ENCODE results near the gene PWWP2B. TPM values are rescaled to one million over a fixed set of nuclear protein-coding genes. Genes with fewer than 3 reads are reported as not detected.
A peak's percentile ranks its signal among the peaks of the same experiment; 100 is the strongest.

The PWWP2B gene
- total and polyA plus RNA-seq, 9 of the 15 experiments (the other 6 are each of a cell fraction or from before 2014, with no cell fraction given): 0.07 to 9.2 (median 1.6) TPM; not detected in 1

DNA sequence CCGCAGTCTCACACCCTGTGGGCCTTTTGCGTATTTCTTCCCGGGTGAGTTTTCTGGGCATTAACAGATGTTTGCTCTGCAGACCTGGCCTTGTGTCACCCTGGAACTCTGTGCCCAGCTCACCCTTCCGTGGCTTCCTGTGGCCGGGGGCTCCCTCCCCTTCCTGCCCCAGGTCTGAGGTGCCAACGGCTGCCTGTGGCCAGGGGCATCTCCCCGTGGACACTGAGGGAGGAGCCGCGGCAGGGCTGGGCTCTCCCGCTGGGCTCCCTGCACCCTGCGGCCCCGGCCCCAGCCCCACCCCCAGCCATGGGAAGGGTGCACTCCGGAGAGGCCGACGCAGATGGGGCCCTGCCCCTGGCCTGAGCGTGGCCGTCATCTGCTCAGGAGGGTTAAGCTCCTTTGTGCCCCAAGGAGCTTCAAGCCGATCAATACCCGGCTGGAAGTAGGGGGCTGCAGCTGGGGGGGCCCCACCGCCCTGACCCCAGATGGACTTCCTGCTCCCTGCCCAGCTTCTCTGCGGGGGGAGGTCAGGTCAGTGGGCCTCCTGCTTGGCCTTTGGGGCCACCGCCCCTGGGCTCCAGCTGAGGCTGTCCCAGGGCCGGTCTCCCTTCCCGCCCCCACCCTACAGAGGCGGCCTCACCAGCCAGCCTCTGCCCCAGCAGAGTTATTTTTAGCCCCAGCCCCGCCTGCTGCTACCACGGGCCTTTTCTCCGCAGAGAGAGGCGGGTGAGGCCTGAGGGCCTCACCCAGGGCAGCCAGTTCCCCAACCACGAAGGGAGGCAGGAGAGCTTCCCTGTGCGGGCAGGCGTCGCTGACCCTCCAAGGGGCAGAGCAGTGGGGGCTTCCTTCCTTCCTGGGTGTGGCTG is 24.2 kb downstream of the PWWP2B start (continued):
- no peak for TF ChIP-seq ZNF785 (CRISPR knock-in tag; IDR thresholded peaks at IDR 0.05)
- TF ChIP-seq SOX6 (IDR thresholded peaks at IDR 0.05): no peak
- TF ChIP-seq, protein P1, sequence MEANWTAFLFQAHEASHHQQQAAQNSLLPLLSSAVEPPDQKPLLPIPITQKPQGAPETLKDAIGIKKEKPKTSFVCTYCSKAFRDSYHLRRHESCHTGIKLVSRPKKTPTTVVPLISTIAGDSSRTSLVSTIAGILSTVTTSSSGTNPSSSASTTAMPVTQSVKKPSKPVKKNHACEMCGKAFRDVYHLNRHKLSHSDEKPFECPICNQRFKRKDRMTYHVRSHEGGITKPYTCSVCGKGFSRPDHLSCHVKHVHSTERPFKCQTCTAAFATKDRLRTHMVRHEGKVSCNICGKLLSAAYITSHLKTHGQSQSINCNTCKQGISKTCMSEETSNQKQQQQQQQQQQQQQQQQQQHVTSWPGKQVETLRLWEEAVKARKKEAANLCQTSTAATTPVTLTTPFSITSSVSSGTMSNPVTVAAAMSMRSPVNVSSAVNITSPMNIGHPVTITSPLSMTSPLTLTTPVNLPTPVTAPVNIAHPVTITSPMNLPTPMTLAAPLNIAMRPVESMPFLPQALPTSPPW (CRISPR knock-in tag; IDR thresholded peaks at IDR 0.05): peak; percentile 94
- no peak for TF ChIP-seq NKRF (IDR thresholded peaks at IDR 0.05; ENCODE audit: borderline replicate concordance)
- TF ChIP-seq SAFB2 (IDR thresholded peaks at IDR 0.05; ENCODE audit: borderline replicate concordance, low read depth, low read length, severe bottlenecking): no peak
- no peak for TF ChIP-seq GTF3C2 (IDR thresholded peaks at IDR 0.05; ENCODE audit: borderline replicate concordance, extremely low read depth, insufficient read length)
- TF ChIP-seq, protein P2, sequence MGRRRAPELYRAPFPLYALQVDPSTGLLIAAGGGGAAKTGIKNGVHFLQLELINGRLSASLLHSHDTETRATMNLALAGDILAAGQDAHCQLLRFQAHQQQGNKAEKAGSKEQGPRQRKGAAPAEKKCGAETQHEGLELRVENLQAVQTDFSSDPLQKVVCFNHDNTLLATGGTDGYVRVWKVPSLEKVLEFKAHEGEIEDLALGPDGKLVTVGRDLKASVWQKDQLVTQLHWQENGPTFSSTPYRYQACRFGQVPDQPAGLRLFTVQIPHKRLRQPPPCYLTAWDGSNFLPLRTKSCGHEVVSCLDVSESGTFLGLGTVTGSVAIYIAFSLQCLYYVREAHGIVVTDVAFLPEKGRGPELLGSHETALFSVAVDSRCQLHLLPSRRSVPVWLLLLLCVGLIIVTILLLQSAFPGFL (CRISPR knock-in tag; IDR thresholded peaks at IDR 0.05): no peak
- no peak for TF ChIP-seq CGGBP1 (CRISPR knock-in tag; IDR thresholded peaks at IDR 0.05)
- no peak for TF ChIP-seq TGIF2 (CRISPR knock-in tag; IDR thresholded peaks at IDR 0.05)
- no peak for TF ChIP-seq LCOR (CRISPR knock-in tag; IDR thresholded peaks at IDR 0.05)
- no peak for TF ChIP-seq ZNF354B (CRISPR knock-in tag; IDR thresholded peaks at IDR 0.05)
- TF ChIP-seq, protein P3, sequence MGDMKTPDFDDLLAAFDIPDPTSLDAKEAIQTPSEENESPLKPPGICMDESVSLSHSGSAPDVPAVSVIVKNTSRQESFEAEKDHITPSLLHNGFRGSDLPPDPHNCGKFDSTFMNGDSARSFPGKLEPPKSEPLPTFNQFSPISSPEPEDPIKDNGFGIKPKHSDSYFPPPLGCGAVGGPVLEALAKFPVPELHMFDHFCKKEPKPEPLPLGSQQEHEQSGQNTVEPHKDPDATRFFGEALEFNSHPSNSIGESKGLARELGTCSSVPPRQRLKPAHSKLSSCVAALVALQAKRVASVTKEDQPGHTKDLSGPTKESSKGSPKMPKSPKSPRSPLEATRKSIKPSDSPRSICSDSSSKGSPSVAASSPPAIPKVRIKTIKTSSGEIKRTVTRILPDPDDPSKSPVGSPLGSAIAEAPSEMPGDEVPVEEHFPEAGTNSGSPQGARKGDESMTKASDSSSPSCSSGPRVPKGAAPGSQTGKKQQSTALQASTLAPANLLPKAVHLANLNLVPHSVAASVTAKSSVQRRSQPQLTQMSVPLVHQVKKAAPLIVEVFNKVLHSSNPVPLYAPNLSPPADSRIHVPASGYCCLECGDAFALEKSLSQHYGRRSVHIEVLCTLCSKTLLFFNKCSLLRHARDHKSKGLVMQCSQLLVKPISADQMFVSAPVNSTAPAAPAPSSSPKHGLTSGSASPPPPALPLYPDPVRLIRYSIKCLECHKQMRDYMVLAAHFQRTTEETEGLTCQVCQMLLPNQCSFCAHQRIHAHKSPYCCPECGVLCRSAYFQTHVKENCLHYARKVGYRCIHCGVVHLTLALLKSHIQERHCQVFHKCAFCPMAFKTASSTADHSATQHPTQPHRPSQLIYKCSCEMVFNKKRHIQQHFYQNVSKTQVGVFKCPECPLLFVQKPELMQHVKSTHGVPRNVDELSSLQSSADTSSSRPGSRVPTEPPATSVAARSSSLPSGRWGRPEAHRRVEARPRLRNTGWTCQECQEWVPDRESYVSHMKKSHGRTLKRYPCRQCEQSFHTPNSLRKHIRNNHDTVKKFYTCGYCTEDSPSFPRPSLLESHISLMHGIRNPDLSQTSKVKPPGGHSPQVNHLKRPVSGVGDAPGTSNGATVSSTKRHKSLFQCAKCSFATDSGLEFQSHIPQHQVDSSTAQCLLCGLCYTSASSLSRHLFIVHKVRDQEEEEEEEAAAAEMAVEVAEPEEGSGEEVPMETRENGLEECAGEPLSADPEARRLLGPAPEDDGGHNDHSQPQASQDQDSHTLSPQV (IDR thresholded peaks at IDR 0.05): peak; percentile 72
- no peak for TF ChIP-seq ZNF174 (CRISPR knock-in tag; IDR thresholded peaks at IDR 0.05)
- TF ChIP-seq PHF20 (IDR thresholded peaks at IDR 0.05; ENCODE audit: partially characterized antibody): no peak

Data from K562 (cell line).